GM10248 (cell line): ENCODE data around the gene XPC.

Source experiments
- CTCF ChIA-PET: fragments of 300-600 bp; sonication (Branson Sonifier 250); formaldehyde crosslinking; extraction: SDS; loops from one replicate; lab custom pipeline; 2021; ENCODE audit warnings: antibody characterized with exemption; lab: Yijun Ruan, JAX
- POLR2A ChIA-PET: fragments of 350-650 bp; sonication (Branson Sonifier 250); formaldehyde crosslinking; extraction: SDS; loops from one replicate; lab custom pipeline; 2020; ENCODE audit warnings: antibody characterized with exemption; lab: Yijun Ruan, JAX
- DNase-seq: peaks from one replicate; pipeline ENCODE4 v3.0.0; 2012; ENCODE audit errors: extremely low spot score
- TF ChIP-seq, protein P1 (sequence below): IDR thresholded peaks from 2 replicates; pipeline ENCODE4 v1.5.1; 2012; ENCODE audit warnings: mild to moderate bottlenecking, low read depth; ENCODE audit errors: extremely low read depth, missing control alignments, control extremely low read depth

XPC gene

DNA sequence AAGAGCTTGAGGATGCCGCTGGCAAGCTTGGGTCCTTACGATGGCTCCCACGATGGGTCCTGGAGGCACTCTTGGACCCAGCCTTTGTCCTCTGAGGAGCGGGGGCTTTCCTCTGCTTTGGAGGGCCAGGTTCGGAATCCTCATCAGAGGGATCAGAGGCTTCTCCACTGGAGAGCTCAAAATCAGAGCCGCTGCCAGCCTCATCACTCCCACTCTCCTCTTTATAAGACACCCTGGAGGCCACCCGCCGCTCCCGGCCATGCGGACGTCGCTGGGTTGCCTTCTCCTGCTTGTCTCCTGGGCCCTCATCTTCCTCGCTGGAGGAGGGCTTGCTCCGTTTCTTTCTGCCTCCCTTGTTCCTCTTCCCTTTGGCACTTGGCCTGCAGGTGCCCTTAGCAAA lies 20.0 kb downstream of the XPC start:
- DNase-seq: no peak
- POLR2A ChIA-PET: interaction anchor here (0.6 kb wide), 1 partner anchor 701 kb away, joined by 9 read pairs; no protein-coding TSS in a partner anchor
- CTCF ChIA-PET: interaction anchor here (1.6 kb wide), 2 partner anchors 15 to 17 kb away, joined by 3 to 4 read pairs; no protein-coding TSS in a partner anchor
- TF ChIP-seq, protein P1, sequence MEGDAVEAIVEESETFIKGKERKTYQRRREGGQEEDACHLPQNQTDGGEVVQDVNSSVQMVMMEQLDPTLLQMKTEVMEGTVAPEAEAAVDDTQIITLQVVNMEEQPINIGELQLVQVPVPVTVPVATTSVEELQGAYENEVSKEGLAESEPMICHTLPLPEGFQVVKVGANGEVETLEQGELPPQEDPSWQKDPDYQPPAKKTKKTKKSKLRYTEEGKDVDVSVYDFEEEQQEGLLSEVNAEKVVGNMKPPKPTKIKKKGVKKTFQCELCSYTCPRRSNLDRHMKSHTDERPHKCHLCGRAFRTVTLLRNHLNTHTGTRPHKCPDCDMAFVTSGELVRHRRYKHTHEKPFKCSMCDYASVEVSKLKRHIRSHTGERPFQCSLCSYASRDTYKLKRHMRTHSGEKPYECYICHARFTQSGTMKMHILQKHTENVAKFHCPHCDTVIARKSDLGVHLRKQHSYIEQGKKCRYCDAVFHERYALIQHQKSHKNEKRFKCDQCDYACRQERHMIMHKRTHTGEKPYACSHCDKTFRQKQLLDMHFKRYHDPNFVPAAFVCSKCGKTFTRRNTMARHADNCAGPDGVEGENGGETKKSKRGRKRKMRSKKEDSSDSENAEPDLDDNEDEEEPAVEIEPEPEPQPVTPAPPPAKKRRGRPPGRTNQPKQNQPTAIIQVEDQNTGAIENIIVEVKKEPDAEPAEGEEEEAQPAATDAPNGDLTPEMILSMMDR: no peak

- POLR2A ChIA-PET: no interaction called here
- CTCF ChIA-PET: interaction anchor here (1.6 kb wide), 2 partner anchors 15 to 17 kb away, joined by 3 to 4 read pairs; no protein-coding TSS in a partner anchor
- TF ChIP-seq, protein P1: no peak
- DNase-seq: no peak
These were observed 20.4 kb downstream of the XPC start for GRCh38 chr3:14157951-14158350.

DNA sequence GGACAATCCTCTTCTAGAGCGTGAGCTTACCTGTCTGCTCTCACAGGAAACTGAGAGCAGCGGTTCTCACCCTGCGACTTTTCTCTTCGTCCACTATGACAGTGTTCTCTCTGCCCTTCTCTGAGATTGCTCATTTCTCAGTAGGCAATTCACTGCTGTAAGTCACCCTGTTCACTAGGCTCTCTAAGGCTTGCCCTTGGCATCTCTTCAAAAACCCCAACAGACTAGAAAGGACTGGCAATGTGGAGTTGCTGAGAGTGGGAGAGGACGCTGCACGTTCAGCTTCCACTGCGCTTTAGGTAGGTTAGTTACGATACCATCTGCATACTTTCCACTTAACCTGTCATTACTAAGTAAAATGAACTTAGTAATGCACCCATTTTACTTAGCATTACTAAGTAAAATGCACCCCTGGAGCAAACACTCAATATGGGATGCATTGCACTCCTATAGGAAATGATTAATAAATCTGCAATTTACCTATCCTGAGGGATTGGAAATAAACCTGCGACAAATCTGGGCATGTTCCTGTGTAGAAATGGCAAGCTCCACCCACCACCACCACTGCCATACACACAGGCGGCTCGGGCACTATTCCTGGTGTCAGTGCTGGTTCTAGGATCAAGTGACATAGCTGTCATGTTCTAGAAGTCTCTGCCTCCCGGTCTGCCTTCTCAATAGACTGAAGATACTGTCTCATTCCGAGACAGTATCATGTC lies 21.4 kb downstream of the XPC start:
- ChIA-PET POLR2A (interaction anchor here (0.5 kb wide), 1 partner anchor 677 kb away, joined by 3 read pairs; the partner anchor contains the start of gene HDAC11), CTCF (interaction anchor here (1.6 kb wide), 1 partner anchor 14 kb away, joined by 3 read pairs; no protein-coding TSS in a partner anchor)
- TF ChIP-seq, protein P1: no peak
- DNase-seq: no peak

DNA sequence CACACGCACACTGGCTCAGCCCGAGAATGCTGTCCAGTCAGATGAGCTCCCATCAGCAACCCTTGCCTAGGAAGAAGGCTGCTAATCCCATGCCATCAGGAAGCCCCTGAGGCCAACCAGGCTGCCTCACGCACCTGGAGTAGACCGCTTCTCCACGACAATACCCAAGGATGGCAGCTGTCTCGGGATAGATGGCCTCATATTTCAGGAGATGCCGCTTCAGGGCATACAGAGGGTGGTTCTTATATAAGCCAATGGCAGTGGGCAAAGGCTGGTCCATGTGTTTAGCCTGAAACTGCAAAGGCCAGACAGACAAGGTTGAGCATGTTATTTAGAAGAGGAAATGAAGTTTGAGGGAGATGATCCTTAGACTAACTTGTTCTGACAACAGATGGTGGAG lies 22.2 kb downstream of the XPC start:
- DNase-seq: no peak
- TF ChIP-seq, protein P1: no peak
- POLR2A ChIA-PET: no interaction called here
- CTCF ChIA-PET: interaction anchor here (1.2 kb wide), 1 partner anchor 10 kb away, joined by 3 read pairs; no protein-coding TSS in a partner anchor

GRCh38 chr3:14154895-14155440 lies 23.4 kb downstream of the XPC start:
- CTCF ChIA-PET: interaction anchor here (1.0 to 1.2 kb wide), 3 partner anchors 9 to 14 kb away, joined by 3 read pairs; no protein-coding TSS in a partner anchor
- DNase-seq: no peak
- POLR2A ChIA-PET: no interaction called here
- TF ChIP-seq, protein P1: no peak

DNA sequence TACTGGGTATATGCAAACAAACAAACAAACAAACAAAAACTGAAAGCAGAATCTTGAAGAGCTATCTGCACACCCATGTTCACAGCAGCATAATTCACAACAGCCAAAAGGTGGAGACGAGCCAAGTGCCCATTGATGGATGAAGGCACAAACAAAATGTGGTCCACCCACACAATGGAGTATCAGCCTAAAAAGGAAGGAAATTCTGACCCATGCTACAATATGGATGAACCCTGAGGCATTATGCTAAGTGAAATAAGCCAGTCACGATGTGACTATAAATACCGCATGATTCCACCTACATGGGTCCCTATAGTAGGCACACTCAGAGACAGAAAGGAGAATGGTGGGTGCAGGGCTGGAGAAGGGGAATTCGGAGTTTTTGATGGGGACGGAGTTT lies 24.1 kb downstream of the XPC start:
- no peak for DNase-seq
- ChIA-PET POLR2A (no interaction called here), CTCF (interaction anchor here (1.0 to 1.3 kb wide), 3 partner anchors 10 to 20 kb away, joined by 3 to 4 read pairs (median 3); no protein-coding TSS in a partner anchor)
- TF ChIP-seq, protein P1: no peak
